Brain microvascular endothelial cell (primary cell): ENCODE data around the gene TMBIM1.

Experiments
- DNase-seq: peaks from one replicate; pipeline ENCODE4 v3.0.0-alpha.2; 2020
- H3K27ac ChIP-seq: fragments of 250-450 bp; sonication (Bioruptor Pico); 2 replicates; pipeline ENCODE4 v1.5.1; 2020; ENCODE audit warnings: mild to moderate bottlenecking, moderate library complexity
- H3K27me3 ChIP-seq: fragments of 250-450 bp; sonication (Bioruptor Pico); replicated peaks from 2 replicates; pipeline ENCODE4 v1.5.1; 2020; ENCODE audit warnings: mild to moderate bottlenecking
- H3K36me3 ChIP-seq: fragments of 250-450 bp; sonication (Bioruptor Pico); replicated peaks from 2 replicates; pipeline ENCODE4 v1.5.1; 2020; ENCODE audit warnings: mild to moderate bottlenecking
- H3K4me3 ChIP-seq: 2 replicates; pipeline ENCODE4 v1.5.1; 2011; ENCODE audit warnings: low read depth, mild to moderate bottlenecking, control low read depth, low read length, moderate library complexity
- in situ Hi-C: cut with HindIII; loops from 2 replicates; pipeline ENCODE4 v1.10.0; 2017; ENCODE audit warnings: low sequenced_read_pairs, low pct_ligation_motif_present
- TF ChIP-seq, protein P1 (sequence below): IDR thresholded peaks from 2 replicates; pipeline ENCODE4 v1.5.1; 2011; ENCODE audit warnings: low read depth, mild to moderate bottlenecking, moderate library complexity, low read length, control low read depth, inconsistent platforms; ENCODE audit errors: missing control alignments

TMBIM1 gene

DNA sequence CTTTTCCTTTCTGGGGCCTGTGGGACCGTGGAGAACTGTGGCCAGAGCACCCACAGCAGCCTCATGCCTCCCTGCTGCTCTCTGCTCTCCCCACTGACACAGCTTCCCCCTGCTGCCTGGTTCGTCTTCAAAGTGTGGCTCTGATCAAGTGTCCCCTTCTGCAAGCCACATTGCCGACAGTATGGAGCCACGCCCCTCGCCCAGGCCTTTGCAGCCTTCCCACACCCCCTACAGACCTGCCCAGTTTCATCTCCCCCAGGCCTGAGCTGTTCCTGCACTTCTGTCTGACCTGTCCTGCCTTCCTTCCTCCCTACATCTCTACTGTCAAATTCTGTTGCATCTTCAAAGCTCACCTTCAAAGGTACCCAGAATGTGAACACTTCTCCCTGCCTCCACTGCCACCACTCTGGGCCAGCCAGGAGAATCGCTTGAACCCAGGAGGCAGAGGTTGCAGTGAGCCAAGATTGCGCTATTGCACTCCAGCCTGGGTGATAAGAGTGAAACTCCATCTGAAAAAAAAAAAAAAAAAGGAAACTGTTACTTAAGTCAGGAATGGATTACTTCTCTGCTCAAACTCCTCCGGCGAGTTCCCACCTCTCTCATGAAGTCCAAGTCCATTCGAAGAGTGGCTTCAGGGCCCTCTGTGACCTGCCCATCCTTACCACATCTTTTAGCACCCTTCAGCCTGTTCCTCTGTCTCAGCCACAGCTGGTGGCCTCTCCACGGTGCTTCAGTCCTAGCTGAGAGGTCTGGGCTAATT, 35.3 kb upstream of the TMBIM1 start:
- TF ChIP-seq, protein P1, sequence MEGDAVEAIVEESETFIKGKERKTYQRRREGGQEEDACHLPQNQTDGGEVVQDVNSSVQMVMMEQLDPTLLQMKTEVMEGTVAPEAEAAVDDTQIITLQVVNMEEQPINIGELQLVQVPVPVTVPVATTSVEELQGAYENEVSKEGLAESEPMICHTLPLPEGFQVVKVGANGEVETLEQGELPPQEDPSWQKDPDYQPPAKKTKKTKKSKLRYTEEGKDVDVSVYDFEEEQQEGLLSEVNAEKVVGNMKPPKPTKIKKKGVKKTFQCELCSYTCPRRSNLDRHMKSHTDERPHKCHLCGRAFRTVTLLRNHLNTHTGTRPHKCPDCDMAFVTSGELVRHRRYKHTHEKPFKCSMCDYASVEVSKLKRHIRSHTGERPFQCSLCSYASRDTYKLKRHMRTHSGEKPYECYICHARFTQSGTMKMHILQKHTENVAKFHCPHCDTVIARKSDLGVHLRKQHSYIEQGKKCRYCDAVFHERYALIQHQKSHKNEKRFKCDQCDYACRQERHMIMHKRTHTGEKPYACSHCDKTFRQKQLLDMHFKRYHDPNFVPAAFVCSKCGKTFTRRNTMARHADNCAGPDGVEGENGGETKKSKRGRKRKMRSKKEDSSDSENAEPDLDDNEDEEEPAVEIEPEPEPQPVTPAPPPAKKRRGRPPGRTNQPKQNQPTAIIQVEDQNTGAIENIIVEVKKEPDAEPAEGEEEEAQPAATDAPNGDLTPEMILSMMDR: no peak
- H3K27me3 ChIP-seq: no peaks in the 10 kb centered on the region

DNA sequence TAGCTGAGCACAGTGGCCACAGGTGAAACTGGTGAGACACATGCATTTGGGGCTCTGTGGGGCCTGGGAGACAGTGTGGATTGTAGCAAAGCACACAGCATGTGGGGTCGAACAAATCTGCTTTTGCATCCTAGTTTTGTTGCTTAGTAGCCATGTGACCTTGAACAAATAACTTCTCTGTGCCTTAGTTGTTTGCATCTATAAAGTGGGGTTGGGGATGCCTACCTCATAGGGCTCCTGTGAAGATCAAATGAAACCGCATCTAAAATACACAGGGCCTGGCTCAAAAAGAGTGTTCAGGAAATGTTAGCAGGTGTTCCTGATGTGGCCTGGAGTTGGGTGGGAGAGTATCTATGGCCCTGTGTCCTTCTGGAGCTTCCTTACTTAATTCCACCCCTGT, 34.0 kb upstream of the TMBIM1 start:
- Histone ChIP-seq H3K27me3 (no peaks in the 10 kb centered on the region), H3K27ac (no peak overlapping the region), H3K36me3 (no peaks in the 10 kb centered on the region), H3K4me3 (no peak overlapping the region)
- in situ Hi-C loops: no loop called here
- DNase-seq: no peak
- TF ChIP-seq, protein P1: no peak

More for the DNA sequence above, 35.3 kb upstream of the TMBIM1 start:
- in situ Hi-C loops: no loop called here
- Histone ChIP-seq H3K36me3 (no peaks in the 10 kb centered on the region), H3K27ac (no peak overlapping the region), H3K4me3 (no peak overlapping the region)
- DNase-seq: no peak

DNA sequence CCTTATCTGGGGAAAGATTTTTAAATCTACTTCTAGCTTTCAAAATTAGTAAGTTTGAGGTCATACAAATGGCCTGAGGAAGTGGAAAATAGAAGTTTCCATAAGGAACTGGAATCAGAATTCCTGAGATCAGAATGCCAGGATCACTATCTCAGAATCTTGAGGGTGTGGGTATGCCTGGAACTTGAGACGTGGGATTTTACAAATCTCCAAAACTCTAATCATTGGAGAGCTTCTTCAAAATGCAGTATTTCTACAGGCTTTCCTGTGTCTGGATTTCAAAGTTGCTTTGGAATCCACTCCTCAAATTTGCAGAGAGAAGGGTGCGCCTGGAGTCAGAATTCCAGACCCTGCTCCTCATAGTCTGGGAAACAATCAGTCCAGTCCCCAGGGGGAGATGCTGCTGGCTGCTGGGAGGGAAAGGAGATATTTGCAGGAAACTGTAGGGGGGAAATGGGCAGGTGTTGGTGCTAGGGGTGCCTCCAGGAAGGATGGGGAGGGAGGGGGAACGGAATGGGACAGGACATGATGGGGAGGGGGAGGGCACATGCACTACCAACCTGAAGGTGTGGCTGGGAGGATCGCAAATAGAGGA, 33.4 kb upstream of the TMBIM1 start:
- no peak for DNase-seq
- no peak overlapping the region for H3K4me3 ChIP-seq
- no peaks in the 10 kb centered on the region for H3K27me3 ChIP-seq
- in situ Hi-C loops: no loop called here
- no peaks in the 10 kb centered on the region for H3K36me3 ChIP-seq
- TF ChIP-seq, protein P1: no peak
- no peak overlapping the region for H3K27ac ChIP-seq

DNA sequence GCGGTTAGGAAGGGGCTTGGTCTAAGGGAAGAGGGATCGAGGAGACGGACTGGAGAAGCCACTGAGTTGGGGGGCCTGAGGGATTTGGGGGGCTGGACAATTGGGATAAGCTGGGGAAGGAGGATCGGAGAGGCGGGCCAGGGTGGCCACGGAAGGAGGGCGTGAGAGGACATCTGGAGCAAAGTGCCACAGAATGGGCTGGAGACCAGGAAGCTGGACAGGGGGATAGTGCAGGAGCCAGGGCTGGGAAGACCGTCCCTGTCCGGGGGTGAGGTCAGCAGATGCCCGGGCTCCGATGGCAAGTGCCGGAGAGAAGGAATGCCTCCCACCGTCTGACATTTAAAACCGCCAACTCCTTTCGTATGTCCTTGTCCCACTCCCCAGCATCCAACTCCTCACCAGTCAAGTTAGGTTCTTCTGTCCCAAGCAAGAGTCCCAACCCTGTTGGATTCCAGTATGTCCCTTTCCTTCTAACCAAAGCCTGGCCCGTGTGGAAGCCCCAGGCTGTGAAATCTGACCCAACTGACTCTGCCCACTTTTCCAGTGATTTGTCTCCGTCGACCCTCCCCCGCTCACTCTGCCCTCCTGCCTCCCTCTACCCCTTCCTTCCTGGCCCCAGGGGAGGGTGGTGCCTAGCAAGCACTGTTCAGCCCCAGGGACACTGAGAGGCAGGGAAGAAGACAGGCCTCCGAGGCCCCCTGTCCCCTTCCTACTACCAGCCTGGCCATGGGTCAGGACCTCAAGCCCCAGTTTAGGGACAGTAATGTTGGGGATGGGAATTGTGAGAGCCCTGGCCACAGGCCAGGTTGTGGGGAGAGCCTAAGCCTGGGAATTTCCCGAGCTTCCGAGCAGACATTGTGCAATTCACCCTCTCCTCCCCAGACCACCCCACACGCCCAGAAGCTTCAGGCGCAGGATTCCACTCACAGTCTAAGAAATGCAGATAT, 31.5 kb upstream of the TMBIM1 start:
- Histone ChIP-seq H3K4me3 (peak overlapping the region; percentile 65), H3K27ac (peak overlapping the region; percentile 61), H3K36me3 (no peaks in the 10 kb centered on the region), H3K27me3 (no peaks in the 10 kb centered on the region)
- peak; percentile 37 for DNase-seq
- TF ChIP-seq, protein P1: no peak
- in situ Hi-C loops: no loop called here

DNA sequence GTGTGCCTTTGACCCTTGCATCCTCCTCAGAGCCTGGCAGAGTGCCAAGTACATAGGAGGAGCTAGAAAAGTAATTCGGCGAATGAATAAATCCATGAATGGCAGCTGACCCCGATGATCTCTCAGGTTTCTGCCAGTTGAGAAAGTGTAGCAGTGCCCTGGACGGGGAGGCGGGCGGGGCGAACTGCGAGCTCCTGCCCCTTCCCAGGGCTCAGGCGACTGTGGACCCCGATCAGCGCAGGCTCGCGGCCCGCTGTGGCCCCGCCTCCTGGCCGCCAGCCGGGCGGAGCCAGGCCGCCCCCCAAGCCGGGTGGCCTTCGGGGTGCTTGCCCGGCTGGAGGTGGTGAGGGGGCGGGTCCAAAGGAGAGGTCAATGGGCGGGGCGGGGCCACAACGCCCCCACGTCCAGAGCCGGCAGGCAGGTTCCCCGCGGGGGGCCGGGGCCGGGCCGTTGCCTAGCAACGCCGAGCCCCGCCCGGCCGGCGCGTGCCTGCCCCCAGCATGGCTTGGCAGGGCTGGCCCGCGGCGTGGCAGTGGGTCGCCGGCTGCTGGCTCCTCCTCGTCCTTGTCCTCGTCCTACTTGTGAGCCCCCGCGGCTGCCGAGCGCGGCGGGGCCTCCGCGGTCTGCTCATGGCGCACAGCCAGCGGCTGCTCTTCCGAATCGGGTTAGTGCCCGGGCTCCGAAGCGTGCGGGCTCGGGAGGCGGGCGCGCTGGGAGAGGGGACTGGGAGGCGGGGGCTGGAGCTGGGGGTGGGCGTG, 30.6 kb upstream of the TMBIM1 start:
- TF ChIP-seq, protein P1: no peak
- H3K4me3 ChIP-seq: peak overlapping the region; percentile 65
- peak; percentile 87 for DNase-seq
- peak overlapping the region; percentile 61 for H3K27ac ChIP-seq
- H3K36me3 ChIP-seq: no peaks in the 10 kb centered on the region
- H3K27me3 ChIP-seq: no peaks in the 10 kb centered on the region
- in situ Hi-C loops: no loop called here
